OCI-LY7 (cell line): Measurements from ENCODE around the gene MPPED2.

Experiments used
- EZH2phosphoT487 ChIP-seq: fragments of 200-600 bp; sonication (generic); IDR thresholded peaks from 2 replicates; pipeline ENCODE4 v1.6.1; 2018; ENCODE audit warnings: low read depth, borderline replicate concordance, mild to moderate bottlenecking, mixed run types, antibody characterized with exemption, low read length, moderate library complexity, mixed read lengths
- TF ChIP-seq, protein P1 (sequence below): fragments of 200-600 bp; sonication (generic); conservative IDR thresholded peaks from 2 replicates; pipeline ENCODE4 v1.5.1; 2014; ENCODE audit warnings: mild to moderate bottlenecking, antibody characterized with exemption, low read length, moderate library complexity, mixed read lengths

- TF ChIP-seq, protein P1, sequence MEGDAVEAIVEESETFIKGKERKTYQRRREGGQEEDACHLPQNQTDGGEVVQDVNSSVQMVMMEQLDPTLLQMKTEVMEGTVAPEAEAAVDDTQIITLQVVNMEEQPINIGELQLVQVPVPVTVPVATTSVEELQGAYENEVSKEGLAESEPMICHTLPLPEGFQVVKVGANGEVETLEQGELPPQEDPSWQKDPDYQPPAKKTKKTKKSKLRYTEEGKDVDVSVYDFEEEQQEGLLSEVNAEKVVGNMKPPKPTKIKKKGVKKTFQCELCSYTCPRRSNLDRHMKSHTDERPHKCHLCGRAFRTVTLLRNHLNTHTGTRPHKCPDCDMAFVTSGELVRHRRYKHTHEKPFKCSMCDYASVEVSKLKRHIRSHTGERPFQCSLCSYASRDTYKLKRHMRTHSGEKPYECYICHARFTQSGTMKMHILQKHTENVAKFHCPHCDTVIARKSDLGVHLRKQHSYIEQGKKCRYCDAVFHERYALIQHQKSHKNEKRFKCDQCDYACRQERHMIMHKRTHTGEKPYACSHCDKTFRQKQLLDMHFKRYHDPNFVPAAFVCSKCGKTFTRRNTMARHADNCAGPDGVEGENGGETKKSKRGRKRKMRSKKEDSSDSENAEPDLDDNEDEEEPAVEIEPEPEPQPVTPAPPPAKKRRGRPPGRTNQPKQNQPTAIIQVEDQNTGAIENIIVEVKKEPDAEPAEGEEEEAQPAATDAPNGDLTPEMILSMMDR = no peak
- no peak for TF ChIP-seq EZH2phosphoT487
Observed at GRCh38 chr11:30503156-30503555, 83.0 kb downstream of the MPPED2 start.
